NCI-H1417 (cell line): ENCODE data around the gene TMEM54.

ENCODE experiments used
- DNase-seq, 3 experiments: peaks; one replicate each; lab custom pipeline; 2025; lab: John Stamatoyannopoulos, UW

The TMEM54 gene, protein sequence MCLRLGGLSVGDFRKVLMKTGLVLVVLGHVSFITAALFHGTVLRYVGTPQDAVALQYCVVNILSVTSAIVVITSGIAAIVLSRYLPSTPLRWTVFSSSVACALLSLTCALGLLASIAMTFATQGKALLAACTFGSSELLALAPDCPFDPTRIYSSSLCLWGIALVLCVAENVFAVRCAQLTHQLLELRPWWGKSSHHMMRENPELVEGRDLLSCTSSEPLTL

DNA sequence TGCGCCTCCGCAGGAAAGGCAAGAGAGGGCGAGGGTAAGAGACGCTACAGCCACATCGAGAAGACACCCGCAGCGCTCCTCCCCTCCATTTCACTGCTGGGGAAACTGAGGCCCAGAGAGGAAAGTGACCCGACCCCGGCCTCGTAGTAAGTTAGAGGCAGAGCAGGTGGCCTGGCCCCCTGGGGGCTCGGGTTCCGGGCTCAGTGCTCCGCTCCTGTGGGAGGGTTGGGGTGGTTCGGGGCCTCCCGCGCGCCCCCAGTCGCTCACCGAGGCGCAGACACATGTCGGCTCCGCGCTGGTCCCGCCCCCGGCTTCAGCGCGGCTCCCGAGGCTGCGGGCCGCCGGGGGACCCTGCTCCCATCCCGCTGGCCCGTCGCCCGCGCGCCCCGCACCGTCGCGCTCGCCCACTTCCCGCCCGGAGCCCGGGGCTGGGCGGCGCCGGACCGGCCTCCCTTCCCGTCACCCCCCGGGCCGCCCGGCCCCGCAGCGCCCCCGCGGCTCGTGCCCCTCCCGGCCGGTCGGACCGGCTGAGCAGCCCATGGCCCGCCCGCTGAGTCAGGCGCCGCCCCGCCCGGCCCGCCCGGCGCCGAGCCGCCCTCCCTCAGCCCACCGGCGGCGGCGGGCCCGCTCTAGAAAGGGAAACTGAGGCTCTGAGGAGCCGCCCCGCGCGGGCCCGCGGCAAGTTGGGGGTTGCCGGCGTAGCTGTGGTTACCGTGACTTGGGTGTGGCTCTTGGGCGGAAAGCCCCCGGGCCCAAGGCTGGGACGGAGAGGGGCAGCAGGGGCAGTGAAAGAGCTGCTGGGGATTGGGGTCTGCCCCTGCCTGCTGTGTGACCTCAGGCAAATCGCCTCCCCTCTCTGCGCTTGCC, at the start of gene TMEM54:
TMEM54 (minus strand) TSS at position 434 of the 867 bp plus-strand sequence; CDS start at position 283, 151 bp downstream.
- DNase-seq, result peak in 2 of 3 experiments; percentile 52 to 65

DNA sequence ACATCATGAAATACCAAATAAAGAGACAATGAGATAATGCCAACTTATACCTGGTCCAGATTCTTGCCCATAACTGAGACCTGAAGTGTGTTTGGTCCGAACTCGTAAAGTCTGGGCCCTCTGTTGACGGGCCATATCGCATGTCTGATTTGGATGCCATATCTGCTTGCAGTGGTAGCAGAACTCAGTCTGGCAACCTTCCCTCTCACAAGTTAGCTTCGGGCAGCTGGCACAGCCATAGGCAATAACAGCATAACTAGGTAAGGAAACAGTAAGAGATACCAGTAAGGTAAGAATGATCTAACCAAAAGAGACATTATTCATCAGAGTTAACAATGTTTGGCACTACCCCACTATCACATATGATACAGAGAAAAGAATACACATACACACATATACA, 48.3 kb upstream of the TMEM54 start:
- no peak for DNase-seq

DNA sequence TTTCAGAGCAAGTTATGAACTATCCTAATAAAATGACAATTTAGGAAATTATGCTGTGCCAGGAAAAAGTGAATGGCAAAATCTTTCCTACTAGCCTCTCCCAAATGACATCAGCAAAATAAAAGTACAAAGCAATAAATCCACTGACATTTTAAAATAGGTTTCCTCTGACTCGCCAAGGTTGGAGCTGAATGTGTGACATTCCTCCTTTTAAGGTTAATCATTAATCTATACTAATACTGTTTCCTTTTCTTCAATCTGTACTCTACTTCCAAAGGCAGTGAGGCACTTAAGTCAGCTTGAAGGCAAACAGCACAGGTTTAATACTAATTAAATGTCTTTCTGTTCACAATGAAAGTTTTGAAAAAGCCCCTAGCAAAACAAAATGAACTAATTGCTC, 47.7 kb upstream of the TMEM54 start:
- DNase-seq, result no peak

DNA sequence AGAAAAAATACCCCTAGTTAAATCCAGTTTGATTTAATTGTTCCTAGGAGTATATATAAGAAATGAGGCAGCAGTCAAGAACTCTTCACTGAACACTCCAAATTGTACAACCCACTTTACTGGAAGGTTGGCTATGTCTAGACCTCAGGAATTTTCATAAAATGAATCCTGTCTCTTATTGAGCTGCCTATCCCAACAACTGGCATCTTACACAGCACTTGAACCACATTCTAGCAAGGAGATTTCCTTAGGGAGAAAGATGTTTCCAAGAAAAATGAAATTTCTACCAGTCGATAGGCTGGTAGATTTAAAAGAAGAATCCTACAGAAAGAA, 47.2 kb upstream of the TMEM54 start:
- no peak for DNase-seq

DNA sequence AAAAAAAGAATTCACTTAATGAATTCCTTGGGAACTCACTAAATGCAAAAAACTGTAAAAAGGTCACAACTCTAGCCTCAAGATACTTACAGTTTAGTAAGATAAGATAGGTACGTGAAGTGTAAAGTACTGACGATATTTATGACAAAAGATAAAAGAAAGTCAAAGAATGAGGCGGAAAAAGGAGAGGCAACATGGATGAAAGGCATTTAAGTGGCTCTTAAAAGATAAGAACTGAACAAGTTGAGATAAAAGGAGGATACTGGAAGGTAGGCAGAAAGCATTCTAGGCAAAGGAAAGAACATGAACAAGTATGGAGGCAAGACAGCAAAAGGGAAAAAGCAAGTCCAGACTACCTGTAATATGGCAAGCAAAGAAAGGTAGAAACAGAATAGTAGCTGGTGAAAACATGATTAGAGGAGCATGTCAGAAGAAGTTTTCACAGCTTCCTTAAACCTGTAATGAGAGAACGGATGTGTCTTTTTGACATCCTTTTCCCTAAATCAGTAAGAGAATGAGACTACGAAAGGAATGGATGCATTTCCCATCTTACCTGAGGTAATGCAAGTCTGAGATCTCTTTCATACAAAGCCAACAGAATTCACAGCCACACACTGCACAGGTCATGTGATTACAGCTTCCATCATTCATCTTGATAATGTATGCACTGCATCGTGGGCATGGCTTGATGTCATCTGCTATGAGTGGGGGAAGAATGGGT, 46.6 kb upstream of the TMEM54 start:
- peak in 1 of 3 experiments; percentile 19 for DNase-seq

DNA sequence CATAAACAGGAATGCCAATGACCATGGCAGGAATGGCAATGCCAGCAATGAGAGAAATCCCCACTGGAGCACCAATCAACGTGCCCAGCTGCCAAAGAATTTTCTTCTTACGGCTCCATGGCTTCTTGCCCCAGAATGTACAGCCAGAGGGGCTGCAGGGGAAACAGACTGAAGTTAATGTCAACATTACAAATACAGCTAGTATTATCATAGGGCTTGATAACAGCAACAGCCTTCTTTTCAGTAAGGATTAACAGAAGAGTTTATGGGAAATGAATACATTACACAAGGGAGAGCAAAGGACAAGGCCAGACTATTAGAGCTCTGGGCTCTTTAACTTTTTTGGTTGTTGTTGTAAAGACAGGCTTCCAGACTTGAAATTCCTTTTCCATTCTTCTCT, 45.2 kb upstream of the TMEM54 start:
- no peak for DNase-seq

DNA sequence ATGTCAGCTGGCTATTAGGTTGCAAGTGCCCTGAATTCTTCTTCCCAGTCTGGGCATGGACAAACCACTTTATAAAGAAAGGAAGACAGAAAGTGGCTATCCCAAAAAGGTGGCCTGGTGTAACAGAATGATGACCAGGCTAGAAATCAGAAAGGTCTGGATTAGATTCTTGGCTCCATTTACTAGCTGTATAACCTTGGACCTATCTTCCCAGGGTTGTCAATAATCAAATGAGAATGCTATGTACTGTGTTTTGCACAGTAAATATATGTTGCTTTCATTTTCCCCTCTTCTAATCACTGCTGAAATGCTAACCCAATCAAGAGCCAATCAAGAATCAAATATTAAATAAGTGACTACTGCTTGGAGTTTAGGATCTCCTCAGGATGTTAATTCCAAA, 43.0 kb upstream of the TMEM54 start:
- DNase-seq, result no peak

DNA sequence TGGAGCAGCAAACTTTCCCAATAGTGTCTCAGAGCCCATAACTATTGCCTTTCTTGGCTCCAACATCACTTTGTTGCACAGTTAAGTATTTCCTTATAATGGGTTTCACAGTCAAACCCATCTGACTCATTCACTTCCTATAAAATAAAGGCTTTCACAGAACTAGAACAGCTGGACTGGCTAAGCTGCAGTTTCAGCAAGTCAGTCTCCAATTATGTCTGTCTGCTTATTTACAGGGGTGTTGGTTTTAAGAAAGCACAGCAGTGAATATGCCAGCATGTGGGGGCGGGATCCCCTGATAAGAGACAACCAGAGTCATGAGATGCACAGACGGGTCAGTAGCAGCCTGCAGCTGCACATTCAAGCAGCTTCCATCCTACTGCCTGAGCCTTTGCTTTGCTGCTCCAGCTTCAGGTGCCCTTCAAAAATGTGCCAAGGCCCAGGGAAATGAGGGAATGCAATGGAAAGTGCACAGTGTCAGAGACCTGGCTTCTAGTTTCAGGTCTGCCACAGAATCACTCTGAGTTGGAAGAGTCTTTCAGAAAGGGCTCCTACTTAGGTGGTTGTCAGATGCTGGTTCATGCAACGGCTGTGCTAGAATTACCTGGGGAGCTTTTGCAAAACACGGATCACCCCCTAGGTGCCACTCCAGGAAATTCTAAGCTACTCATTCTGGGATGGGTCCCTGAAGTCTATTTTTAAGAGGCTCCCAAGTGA, 38.6 kb upstream of the TMEM54 start:
- DNase-seq, result peak in 1 of 3 experiments; percentile 14

DNA sequence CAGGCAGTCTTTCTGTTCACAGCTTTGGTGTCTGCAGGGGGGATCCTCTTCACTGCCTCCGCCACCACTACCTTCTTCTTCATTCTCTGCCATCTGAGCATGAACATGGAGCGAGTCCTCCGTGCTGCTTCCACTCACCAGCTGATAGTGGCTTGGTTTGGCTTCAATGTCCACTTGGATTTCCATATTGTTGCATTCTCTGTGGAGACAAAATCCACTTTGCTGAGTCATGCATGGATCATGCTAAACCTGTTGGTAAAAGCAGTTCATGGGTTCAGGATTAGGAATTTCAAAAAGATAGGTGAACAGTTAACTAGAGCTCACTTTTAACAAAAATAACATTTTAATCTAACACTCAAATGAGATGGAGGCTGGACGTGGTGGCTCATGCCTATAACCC, 35.9 kb upstream of the TMEM54 start:
- DNase-seq, result no peak

DNA sequence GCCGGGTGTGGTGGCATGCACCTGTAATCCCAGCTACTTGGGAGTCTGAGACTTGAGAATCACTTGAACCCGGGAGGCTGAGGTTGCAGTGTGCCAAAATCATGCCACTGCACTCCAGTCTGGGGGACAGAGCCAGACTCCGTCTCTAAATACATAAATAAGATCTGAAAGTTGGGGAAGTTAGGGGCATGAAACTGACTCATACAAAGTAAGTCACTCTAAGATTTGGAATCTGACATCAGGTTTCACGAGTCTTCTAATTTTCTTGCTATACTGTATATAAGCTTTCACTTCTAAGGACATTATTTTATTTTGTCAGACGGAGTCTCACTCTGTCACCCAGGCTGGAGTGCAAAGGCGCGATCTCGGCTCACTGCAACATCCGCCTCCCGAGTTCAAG, 33.3 kb upstream of the TMEM54 start:
- DNase-seq, result no peak

DNA sequence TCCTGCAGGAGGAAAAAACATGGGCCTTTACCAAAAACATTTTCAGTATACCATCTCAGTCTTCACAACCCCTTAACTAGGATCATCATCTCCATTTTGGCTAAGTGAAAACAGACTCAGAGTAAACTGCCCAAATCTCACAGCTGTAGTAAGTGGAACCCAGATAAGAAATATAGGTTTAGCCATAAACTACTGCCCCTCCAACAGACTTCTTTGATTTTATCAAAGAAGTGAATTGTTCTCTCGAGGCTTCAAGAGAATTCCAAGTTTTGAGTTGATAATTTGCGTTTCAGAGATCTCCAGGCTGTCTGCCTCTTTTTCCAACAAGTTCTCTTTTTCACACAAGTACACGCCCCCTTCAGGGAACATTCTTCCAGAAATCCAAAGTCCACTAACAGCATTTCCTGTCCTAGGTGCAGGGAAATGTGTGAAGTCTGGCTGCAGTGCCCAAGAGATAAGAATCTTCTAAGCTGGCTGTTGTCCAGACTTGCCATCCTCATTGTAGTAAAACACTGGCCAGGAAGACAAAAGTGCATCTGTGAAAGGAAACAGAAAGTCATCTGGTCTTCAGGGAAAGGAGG, 32.6 kb upstream of the TMEM54 start:
- no peak for DNase-seq

DNA sequence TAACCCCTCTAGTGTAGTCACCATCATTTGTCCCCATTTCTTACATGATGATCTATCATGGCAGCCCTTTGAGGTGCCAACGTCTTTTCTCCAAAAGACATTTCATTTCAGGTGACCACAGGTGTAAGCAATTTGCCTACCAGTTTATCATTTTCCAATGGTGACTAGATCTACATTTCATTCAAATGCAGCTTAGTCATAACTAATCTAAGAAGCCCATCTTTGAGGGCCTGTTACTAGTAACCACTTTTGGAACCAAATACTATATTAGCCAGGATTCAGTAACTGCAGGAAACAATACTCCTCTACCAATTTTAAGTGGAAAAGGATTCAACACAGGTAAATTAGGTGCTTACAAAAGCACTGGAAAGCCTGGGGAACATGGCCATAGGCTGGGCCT, 30.6 kb upstream of the TMEM54 start:
- DNase-seq, result no peak

DNA sequence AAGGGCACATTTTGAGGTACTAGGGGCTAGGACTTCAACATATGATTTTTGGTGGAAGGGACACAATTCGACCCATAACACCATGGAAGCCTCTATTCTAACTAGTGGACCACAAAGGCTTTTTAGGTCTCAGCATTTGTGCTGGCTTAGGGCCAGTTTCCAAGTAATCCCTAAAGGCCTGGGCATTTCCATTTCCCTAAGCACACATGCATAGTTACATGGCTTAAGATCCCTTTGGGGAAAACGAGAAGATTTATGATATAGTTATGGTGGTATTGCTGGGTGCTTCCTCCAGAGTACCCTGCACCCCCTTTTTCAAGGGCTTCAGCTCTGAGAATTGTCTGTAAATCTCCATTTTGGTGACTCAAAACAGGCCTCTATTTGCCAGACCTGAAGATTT, 28.2 kb upstream of the TMEM54 start:
- DNase-seq, result no peak

DNA sequence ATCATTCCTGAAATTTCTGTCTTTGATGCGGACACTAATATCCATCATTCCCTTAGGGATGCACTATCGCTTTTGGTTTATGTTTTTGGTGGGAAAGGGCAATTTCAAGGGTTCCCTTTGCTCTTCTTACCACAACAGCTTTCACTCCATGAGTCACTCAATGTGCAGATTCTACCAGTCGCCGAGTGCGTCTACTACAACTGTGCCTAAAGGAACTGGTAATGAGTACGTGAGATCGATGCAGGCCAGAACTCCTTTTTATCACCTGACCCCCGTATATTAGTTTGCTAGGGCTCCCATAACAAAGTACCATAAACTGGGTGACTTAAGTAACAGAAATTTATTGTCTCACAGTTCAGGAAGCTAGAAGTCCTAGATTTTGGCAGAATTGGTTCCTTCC, 27.5 kb upstream of the TMEM54 start:
- no peak for DNase-seq

DNA sequence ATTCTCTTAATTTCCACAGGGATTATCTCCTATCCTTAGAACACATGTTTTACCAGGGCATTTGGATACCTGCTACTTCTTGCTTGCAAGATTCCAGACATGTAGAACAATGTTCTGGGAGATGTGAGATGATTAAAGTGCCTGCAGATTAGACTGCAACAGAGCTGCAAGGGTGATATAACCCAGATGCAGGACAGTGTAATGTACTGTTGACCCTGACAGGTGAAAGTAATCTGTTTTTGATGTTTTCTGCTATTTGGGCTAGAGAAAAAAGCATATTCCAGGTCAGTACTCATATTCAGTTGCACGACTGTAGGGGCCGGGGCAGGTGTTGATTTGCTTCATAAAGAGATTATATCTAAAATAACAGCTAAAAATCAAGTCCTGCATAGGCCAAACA, 27.1 kb upstream of the TMEM54 start:
- DNase-seq, result no peak

DNA sequence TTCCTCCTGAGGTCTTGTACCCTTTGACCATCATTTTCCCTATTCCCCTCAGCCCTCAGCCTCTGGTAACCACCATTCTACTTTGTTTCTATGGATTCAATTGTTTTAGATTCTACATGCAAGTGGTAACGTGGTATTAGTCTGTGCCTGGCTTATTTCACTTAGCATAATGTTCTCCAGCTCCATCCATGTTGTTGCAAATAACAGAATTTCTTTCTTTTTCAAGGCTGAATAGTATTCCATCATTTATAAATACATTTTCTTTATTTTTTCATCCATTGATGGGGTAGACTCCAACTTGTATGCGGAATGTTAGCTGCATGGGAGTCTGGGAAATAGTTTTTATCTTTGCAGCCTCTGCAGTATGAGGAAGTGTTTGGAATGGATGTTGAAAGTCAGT, 26.3 kb upstream of the TMEM54 start:
- no peak for DNase-seq

DNA sequence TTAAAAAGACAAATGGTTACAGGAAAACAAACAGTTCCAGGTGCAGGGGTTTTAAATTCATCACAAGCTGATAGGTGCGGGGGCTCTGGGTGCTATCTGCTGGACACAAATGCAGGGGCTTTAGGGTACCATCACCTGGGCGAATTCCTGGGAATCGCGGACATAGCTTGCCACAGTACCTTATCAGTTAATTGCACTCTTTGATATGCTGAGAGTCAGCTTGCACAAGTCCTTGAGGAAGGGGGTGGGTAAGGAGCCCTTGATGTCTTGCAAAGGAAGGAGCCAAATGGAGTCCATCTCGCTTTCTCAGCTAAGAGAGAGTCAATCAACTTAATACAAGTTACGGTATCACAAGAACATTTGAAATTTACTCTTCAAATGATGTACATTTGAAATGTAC, 25.4 kb upstream of the TMEM54 start:
- no peak for DNase-seq

DNA sequence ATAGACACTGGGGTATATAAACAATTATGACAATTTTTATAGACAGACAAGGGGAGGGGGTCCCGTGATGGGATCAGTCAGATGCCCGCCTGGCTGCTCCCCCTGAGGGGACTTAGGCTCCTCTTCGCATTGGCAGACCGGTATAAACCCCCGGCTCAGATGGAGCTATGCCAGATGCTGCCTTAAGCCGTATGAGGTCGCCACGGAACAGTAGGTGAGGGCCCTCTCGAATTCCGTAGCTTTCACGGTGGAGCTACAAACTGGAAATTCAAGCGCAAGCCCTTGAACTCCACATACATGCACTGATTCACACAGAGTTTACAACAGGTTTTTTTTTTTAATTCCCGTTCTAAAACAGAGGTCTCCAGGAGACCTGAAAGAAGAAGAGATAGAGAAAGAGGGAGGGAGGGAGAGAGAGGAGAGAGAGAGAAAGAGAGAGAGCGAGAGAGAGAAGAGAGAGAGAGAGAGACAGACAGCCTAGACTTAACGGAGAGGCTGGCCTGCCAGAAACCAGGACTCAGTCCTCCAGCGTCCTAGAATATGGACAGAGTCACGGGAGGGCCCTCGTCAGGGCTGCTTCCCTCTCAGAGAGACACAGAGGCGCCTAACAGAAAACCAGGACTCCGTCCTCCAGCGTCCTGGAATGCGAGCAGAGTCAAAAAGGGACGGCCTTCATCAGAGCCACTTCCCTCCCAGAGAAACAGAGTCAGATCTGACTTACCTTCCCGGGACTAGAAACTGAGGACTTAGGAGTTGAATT, 24.4 kb upstream of the TMEM54 start:
- peak in 2 of 3 experiments; percentile 25 to 40 for DNase-seq

DNA sequence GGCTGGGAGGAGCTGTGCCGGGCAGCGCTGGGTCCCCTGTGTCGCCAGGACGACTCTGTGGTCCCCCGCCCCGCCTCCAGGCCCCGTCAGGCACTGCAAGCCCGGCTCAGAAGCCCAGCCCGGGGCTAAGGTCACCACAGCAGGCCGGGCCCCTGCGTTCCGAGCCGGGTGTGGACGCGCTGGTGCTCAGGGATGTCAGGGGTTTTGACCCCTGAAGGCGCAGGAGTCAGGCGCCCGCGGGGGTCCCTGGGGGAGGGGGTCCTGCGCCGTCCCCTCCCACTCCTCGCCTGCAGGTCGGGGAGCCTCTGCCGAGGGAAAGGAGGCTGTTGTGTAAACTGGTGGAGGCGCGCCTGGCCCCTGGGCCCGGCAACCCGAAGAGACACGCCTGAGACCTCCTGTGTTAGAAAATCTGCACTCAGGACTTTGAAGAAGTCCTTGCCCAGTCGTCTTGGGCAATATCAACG, 23.7 kb upstream of the TMEM54 start:
- peak in 2 of 3 experiments; percentile 9 to 13 for DNase-seq

DNA sequence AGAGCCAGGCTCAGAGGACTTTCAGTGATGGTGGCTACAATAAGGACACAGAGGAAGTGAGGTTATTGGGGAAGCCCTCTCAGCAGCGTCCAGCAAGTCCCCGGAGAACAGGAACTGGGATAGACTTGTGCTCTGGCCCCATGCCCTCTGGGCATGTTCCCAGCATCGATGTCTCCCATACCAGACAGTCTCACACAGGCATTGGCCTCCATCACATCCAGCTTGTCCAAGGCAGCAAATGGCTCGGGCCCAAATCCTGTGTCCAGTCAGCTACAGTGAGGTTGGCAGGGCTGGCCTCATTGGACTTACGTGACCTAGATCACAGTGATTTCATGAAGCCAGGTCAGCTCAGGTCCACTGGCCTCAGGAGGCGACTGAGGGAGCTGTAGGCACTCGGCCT, 19.6 kb upstream of the TMEM54 start:
- no peak for DNase-seq
